ENCODE data around the gene FEN1.

The FEN1 gene

GRCh38 chr11:61775606-61776554 lies 16.8 kb upstream of the FEN1 start:
- no peak for DNase-seq

GRCh38 chr11:61776561-61777075 lies 16.1 kb upstream of the FEN1 start:
- DNase-seq: peak; percentile 56

GRCh38 chr11:61777234-61778090 lies 15.2 kb upstream of the FEN1 start:
- DNase-seq: peak; percentile 72

- DNase-seq: no peak
These were observed 14.3 kb upstream of the FEN1 start for GRCh38 chr11:61778357-61778886.

- DNase-seq: no peak
These were observed 13.6 kb upstream of the FEN1 start for GRCh38 chr11:61778920-61779650.

- no peak for DNase-seq
These were observed 12.8 kb upstream of the FEN1 start for GRCh38 chr11:61779666-61780525.

- DNase-seq: no peak
These were observed 12.0 kb upstream of the FEN1 start for GRCh38 chr11:61780581-61781162.

- DNase-seq: no peak
These were observed 11.1 kb upstream of the FEN1 start for GRCh38 chr11:61781585-61781984.

- no peak for DNase-seq
These were observed 10.4 kb upstream of the FEN1 start for GRCh38 chr11:61782299-61782698.

GRCh38 chr11:61782841-61783240 lies 9.9 kb upstream of the FEN1 start:
- DNase-seq: no peak

- DNase-seq: no peak
These were observed 8.8 kb upstream of the FEN1 start for GRCh38 chr11:61783717-61784505.

GRCh38 chr11:61784506-61784805 lies 8.3 kb upstream of the FEN1 start:
- DNase-seq: no peak

- DNase-seq: no peak
These were observed 6.8 kb upstream of the FEN1 start for GRCh38 chr11:61785837-61786402.

GRCh38 chr11:61787928-61788491 lies 4.7 kb upstream of the FEN1 start:
- no peak for DNase-seq

GRCh38 chr11:61791737-61792309 lies 888 bp upstream of the FEN1 start:
- no peak for DNase-seq

- no peak for DNase-seq
These were observed 545 bp downstream of the FEN1 start for GRCh38 chr11:61793083-61793828.

GRCh38 chr11:61793829-61794204 lies 1.1 kb downstream of the FEN1 start:
- DNase-seq: no peak

- DNase-seq: no peak
These were observed 1.9 kb downstream of the FEN1 start for GRCh38 chr11:61794579-61794978.

- no peak for DNase-seq
These were observed 2.7 kb downstream of the FEN1 start for GRCh38 chr11:61795459-61795858.
